Stimulated activated CD4-positive, alpha-beta T cell treated with anti-CD3 and anti-CD28 coated beads, Interleukin-12 subunit alpha, Interleukin-12 subunit beta, amount 100 ng/mL, for 4 hours (primary cell): Measurements from ENCODE around the gene C1orf35.

Experiments used
- DNase-seq: peaks from one replicate; pipeline ENCODE4 v3.0.0-alpha.2; 2020

C1orf35 gene

GRCh38 chr1:228109073-228109961 lies 6.2 kb upstream of the C1orf35 start, which contains the start of gene MRPL55:
TSS of gene MRPL55 (minus strand) at chr1:228109299. CDS start at chr1:228108260, 1,039 bp downstream.
- DNase-seq, result peak; percentile 98

DNA sequence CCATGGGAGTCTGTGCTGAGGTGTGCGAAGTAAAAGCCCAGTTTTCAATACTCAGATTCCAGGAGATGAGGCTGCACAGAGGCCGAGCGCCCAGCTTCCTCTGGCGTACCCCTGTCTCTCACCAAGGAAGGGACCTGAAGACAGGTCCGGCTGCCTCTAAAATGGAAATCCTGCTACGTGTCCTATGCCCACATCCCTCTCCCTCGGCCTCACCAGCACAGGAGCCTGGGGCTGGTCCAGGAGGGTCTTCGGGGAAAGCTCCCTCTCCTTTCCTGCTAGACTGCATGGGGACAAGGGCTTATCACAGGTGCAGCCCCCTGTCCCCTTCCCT lies 5.6 kb upstream of the C1orf35 start:
- no peak for DNase-seq

DNA sequence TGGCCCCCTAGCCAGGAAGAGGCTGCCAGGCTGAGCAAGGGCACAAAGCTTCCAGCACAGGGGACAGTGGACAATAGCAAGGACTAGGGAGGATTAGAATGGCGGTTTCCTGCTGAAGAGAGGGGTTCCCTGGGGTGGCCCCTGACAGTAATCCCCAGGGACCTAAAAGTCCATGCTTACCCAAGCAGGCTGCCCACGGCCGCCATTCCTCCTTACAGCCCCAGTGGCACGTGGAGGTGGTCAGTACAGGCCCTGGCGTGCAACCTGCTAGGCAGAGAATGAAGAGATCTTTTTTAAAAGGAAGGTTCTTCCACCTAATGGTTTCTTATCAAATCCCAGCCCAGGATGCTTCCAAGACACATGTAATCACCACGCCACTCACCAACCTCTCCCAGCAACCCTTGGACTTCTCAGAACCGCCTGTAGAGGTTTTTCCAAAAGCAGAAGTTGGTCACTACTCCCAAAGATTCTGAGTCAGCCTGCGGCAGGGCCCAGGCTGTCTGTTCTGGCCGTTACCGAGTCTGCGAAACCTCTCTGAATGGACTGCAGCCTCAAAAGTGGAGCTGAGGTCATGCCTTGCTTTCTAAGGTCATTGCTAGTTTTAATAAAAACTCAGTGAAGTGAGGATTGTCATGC lies 5.0 kb upstream of the C1orf35 start:
- DNase-seq, result no peak

- no peak for DNase-seq
These were observed 4.5 kb upstream of the C1orf35 start for GRCh38 chr1:228107636-228108035.

GRCh38 chr1:228106800-228107054 lies 3.6 kb upstream of the C1orf35 start:
- no peak for DNase-seq

GRCh38 chr1:228105996-228106799 lies 3.1 kb upstream of the C1orf35 start:
- no peak for DNase-seq

GRCh38 chr1:228105270-228105995 lies 2.3 kb upstream of the C1orf35 start:
- DNase-seq, result no peak

- no peak for DNase-seq
These were observed 1.6 kb upstream of the C1orf35 start for GRCh38 chr1:228104526-228105269.

- DNase-seq, result peak; percentile 54
These were observed 933 bp downstream of the C1orf35 start for GRCh38 chr1:228101994-228102790.

GRCh38 chr1:228101614-228101993 lies 1.5 kb downstream of the C1orf35 start:
- DNase-seq, result no peak

- no peak for DNase-seq
These were observed 2.1 kb downstream of the C1orf35 start for GRCh38 chr1:228100822-228101613.

- no peak for DNase-seq
These were observed 3.8 kb downstream of the C1orf35 start for GRCh38 chr1:228099331-228099732.

DNA sequence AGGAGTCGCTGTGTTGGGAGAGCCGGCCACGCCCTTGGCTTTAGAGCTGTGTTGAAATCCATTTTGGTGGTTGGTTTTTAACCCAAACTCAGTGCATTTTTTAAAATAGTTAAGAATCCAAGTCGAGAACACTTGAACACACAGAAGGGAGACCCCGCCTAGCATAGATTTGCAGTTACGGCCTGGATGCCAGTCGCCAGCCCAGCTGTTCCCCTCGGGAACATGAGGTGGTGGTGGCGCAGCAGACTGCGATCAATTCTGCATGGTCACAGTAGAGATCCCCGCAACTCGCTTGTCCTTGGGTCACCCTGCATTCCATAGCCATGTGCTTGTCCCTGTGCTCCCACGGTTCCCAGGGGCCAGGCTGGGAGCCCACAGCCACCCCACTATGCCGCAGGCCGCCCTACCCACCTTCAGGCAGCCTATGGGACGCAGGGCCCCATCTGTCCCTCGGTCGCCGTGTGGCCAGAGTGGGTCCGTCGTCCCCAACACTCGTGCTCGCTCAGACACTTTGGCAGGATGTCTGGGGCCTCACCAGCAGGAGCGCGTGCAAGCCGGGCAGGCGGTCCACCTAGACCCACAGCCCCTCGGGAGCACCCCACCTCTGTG lies 4.7 kb downstream of the C1orf35 start:
- DNase-seq, result no peak

DNA sequence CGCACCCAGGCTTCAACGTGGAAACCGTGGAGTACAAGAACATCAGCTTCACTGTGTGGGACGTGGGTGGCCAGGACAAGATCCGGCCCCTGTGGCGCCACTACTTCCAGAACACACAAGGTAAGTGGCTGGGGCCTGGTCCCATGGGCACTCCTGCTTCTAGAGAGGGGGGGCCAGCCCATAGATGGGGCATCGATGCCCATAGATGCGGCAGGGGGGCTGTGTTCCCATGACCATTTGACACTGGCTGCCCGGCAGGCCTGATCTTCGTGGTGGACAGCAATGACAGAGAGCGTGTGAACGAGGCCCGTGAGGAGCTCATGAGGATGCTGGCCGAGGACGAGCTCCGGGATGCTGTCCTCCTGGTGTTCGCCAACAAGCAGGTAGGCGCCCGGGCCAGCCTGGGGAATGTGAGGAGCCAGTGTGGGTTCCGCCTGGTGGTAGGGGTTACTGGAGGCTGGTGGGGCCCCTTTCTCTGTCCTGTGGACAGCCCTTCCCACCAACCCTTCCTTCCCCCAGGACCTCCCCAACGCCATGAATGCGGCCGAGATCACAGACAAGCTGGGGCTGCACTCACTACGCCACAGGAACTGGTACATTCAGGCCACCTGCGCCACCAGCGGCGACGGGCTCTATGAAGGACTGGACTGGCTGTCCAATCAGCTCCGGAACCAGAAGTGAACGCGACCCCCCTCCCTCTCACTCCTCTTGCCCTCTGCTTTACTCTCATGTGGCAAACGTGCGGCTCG lies 5.6 kb downstream of the C1orf35 start:
- DNase-seq, result no peak

DNA sequence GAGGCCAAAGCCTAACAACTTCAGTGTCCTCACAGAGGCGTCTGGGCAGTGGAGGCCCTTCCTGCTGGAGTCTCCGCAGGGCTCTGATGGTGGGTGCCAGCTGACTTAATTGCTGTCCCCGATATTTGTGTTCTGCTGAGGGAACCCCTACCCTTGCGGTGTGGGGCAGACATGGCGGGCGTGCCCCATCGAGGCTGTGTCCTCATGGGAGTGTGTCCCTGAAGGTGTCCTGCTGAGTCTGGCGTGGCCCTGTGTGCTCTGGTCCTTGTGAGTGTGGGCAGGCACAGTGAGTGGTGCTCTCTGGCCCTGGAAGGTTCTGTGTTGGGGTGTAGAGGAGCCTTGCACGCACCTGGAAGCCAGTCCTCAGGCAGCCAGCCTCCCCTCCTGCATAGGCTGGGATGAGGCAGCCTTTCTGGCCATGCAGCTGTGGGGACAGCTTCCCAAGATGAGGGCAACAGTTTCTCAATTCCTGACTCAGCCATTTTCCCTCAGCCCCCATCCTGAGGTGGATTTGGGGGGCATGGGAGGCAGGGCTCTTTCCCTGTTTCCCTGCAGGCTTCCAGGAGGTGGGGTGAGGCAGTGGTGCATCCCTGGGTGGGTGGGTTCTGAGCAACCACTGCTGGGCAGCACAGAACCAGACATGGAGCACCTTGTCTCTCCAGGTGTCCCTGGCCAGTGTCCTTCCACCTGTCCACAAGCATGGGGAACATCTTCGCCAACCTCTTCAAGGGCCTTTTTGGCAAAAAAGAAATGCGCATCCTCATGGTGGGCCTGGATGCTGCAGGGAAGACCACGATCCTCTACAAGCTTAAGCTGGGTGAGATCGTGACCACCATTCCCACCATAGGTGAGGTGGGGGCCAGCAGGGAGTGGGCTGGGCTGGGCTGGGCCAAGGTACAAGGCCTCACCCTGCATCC lies 6.5 kb downstream of the C1orf35 start:
- no peak for DNase-seq

DNA sequence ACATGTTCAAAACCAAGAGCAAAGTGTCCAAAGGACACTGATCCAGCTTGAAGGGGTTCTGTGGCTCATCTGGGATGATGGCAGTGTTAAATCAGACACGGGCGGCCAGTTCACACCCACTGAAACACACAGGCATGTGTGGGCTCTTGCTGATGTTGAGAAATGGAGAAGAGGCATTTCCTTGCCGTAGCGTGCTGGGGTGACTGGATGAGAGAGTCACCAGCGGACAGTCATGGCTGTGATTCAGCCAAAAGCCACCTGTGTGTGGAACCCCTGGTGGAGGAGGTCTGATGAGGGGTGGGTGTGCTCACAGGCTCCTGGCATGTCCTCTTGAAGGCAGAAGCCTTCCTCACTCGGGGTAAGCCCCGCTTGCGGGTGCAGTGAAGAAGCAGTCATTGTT lies 7.2 kb downstream of the C1orf35 start:
- DNase-seq, result no peak

DNA sequence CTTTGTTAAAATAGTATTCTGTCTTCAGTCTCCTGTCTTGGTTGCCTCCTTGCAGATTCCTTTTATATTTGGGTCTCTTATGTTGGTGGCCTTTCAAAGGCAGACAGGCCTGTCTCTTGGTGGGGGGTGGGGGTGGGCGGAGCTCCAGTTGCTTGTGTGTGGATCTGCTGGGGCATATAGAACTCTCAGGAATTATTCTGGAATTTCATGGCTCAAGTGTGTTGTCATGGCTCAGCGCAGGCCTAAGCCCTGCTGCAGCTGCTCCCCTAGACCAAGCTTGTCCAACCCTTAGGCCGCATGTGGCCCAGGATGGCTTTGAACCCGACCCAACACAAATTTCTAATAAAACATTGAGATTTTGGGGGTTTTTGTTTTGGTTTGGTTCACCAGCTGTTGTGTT lies 8.0 kb downstream of the C1orf35 start:
- DNase-seq, result no peak

GRCh38 chr1:228094432-228095016 lies 8.6 kb downstream of the C1orf35 start:
- no peak for DNase-seq
